ENCODE results near the gene NEURL1.

NEURL1 gene

GRCh38 chr10:103547391-103547946 lies 54.0 kb downstream of the NEURL1 start:
- no peak for DNase-seq (ENCODE audit: low spot score)

GRCh38 chr10:103548006-103548405 lies 54.5 kb downstream of the NEURL1 start:
- DNase-seq (ENCODE audit: low spot score): no peak

GRCh38 chr10:103548581-103549348 lies 55.3 kb downstream of the NEURL1 start:
- no peak for DNase-seq (ENCODE audit: low spot score)

GRCh38 chr10:103549349-103549685 lies 55.8 kb downstream of the NEURL1 start:
- no peak for DNase-seq (ENCODE audit: low spot score)

- no peak for DNase-seq (ENCODE audit: low spot score)
Observed at GRCh38 chr10:103550229-103550628, 56.7 kb downstream of the NEURL1 start.

- no peak for DNase-seq (ENCODE audit: low spot score)
Observed at GRCh38 chr10:103551619-103552602, 58.4 kb downstream of the NEURL1 start.

GRCh38 chr10:103552856-103553742 lies 59.6 kb downstream of the NEURL1 start:
- no peak for DNase-seq (ENCODE audit: low spot score)

- peak; percentile 30 for DNase-seq (ENCODE audit: low spot score)
Observed at GRCh38 chr10:103553743-103554487, 60.4 kb downstream of the NEURL1 start.

- no peak for DNase-seq (ENCODE audit: low spot score)
Observed at GRCh38 chr10:103554488-103555324, 61.2 kb downstream of the NEURL1 start.

- no peak for DNase-seq (ENCODE audit: low spot score)
Observed at GRCh38 chr10:103555325-103555649, 61.8 kb downstream of the NEURL1 start.

- no peak for DNase-seq (ENCODE audit: low spot score)
Observed at GRCh38 chr10:103555712-103556111, 62.2 kb downstream of the NEURL1 start.

- no peak for DNase-seq (ENCODE audit: low spot score)
Observed at GRCh38 chr10:103556383-103557007, 63.0 kb downstream of the NEURL1 start.

GRCh38 chr10:103557455-103557854 lies 64.0 kb downstream of the NEURL1 start:
- no peak for DNase-seq (ENCODE audit: low spot score)

GRCh38 chr10:103558911-103559310 lies 65.4 kb downstream of the NEURL1 start:
- DNase-seq (ENCODE audit: low spot score): no peak

- no peak for DNase-seq (ENCODE audit: low spot score)
Observed at GRCh38 chr10:103559776-103560175, 66.3 kb downstream of the NEURL1 start.

- DNase-seq (ENCODE audit: low spot score): no peak
Observed at GRCh38 chr10:103560886-103561285, 67.4 kb downstream of the NEURL1 start.

GRCh38 chr10:103562383-103562782 lies 68.9 kb downstream of the NEURL1 start:
- DNase-seq (ENCODE audit: low spot score): no peak

- DNase-seq (ENCODE audit: low spot score): no peak
Observed at GRCh38 chr10:103563231-103564115, 70.0 kb downstream of the NEURL1 start.

GRCh38 chr10:103564116-103564501 lies 70.6 kb downstream of the NEURL1 start:
- no peak for DNase-seq (ENCODE audit: low spot score)
